Forelimb muscle (tissue), 1 donor: ENCODE data around the gene SLC25A46. TPM values are rescaled to one million over a fixed set of nuclear protein-coding genes. Genes with fewer than 3 reads are reported as not detected.
A peak's percentile ranks its signal among the peaks of the same experiment; 100 is the strongest.
"Not testable (repeated sequence)": the region's sequence is repeated elsewhere in the genome, so short reads cannot be mapped to it uniquely, and the experiment has no call there.

ENCODE experiments used
- DNase-seq: peaks from one replicate; pipeline ENCODE4 v3.0.0-alpha.2; 2013; ENCODE audit warnings: low read depth
- polyA plus RNA-seq: library from polyadenylated mRNA; unstranded; fragments of 120-200 nt; gene quantifications from one replicate; pipeline ENCODE4 v1.2.1, GENCODE V29; 2013; ENCODE audit not compliant: insufficient read length

SLC25A46 gene
- polyA plus RNA-seq, 1 donor, result 36.5 TPM

GRCh38 chr5:110757118-110757729 is 18.4 kb downstream of the SLC25A46 start:
- no peak for DNase-seq

GRCh38 chr5:110760158-110760557 is 21.4 kb downstream of the SLC25A46 start:
- DNase-seq, result no peak

- peak; percentile 34 for DNase-seq
Measured at GRCh38 chr5:110768138-110768860, 29.5 kb downstream of the SLC25A46 start.

GRCh38 chr5:110769000-110769681 is 30.3 kb downstream of the SLC25A46 start:
- DNase-seq, result peak; percentile 22

GRCh38 chr5:110770286-110770685 is 31.5 kb downstream of the SLC25A46 start:
- DNase-seq, result no peak

GRCh38 chr5:110784901-110785300 is 46.1 kb downstream of the SLC25A46 start:
- DNase-seq, result no peak

GRCh38 chr5:110785356-110785755 is 46.5 kb downstream of the SLC25A46 start:
- no peak for DNase-seq

GRCh38 chr5:110788006-110788405 is 49.2 kb downstream of the SLC25A46 start:
- DNase-seq, result not testable (repeated sequence)

- no peak for DNase-seq
Measured at GRCh38 chr5:110790673-110791072, 51.9 kb downstream of the SLC25A46 start.

- DNase-seq, result no peak
Measured at GRCh38 chr5:110802998-110803397, 64.2 kb downstream of the SLC25A46 start.

- no peak for DNase-seq
Measured at GRCh38 chr5:110803467-110804326, 64.9 kb downstream of the SLC25A46 start.

- peak; percentile 59 for DNase-seq
Measured at GRCh38 chr5:110807169-110807568, 68.4 kb downstream of the SLC25A46 start.

- no peak for DNase-seq
Measured at GRCh38 chr5:110809006-110809405, 70.2 kb downstream of the SLC25A46 start.

Other genes starting within 250 kb of the SLC25A46 start
- gene TMEM232, start 12.3 kb upstream of the SLC25A46 start, polyA plus RNA-seq, result 1.00 TPM